Astrocyte of the cerebellum (primary cell): Measurements from ENCODE around the gene TEX12.

Experiments used
- DNase-seq: peaks from one replicate; pipeline ENCODE4 v3.0.0-alpha.2; 2011; ENCODE audit warnings: low read depth
- H3K4me3 ChIP-seq: 2 replicates; pipeline ENCODE4 v1.5.1; 2011; ENCODE audit warnings: mild to moderate bottlenecking, low read depth, low read length, moderate library complexity
- in situ Hi-C: cut with HindIII; loops from 2 replicates; pipeline ENCODE4 v1.10.0; 2017; ENCODE audit warnings: low sequenced_read_pairs
- TF ChIP-seq, protein P1 (sequence below): IDR thresholded peaks from 2 replicates; pipeline ENCODE4 v1.5.1; 2012; ENCODE audit warnings: low read length, low read depth, moderate library complexity, mild to moderate bottlenecking; ENCODE audit errors: missing control alignments

TEX12 gene

DNA sequence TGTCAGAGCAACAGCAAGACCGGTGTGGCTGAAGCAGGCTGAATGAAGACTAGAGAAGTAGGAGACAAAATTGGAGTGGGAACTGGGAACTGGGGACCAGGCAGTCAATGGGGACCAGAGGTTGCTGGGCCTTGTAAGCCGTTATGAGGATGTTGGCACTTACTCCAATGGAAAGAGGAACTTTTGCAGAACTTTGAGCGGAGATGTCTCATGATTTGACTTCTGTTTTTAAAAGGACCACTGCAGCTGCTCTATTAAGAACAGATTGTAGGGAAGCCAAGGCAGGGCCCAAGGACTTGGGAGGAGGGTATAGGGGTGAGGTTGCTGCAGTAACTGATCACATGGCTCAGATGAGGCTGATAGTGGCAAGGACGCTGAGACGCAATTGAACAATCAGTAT is 37.5 kb upstream of the TEX12 start:
- in situ Hi-C loops, result no loop called here
- no peak for DNase-seq
- TF ChIP-seq, protein P1, sequence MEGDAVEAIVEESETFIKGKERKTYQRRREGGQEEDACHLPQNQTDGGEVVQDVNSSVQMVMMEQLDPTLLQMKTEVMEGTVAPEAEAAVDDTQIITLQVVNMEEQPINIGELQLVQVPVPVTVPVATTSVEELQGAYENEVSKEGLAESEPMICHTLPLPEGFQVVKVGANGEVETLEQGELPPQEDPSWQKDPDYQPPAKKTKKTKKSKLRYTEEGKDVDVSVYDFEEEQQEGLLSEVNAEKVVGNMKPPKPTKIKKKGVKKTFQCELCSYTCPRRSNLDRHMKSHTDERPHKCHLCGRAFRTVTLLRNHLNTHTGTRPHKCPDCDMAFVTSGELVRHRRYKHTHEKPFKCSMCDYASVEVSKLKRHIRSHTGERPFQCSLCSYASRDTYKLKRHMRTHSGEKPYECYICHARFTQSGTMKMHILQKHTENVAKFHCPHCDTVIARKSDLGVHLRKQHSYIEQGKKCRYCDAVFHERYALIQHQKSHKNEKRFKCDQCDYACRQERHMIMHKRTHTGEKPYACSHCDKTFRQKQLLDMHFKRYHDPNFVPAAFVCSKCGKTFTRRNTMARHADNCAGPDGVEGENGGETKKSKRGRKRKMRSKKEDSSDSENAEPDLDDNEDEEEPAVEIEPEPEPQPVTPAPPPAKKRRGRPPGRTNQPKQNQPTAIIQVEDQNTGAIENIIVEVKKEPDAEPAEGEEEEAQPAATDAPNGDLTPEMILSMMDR, result no peak
- H3K4me3 ChIP-seq, result no peak overlapping the region

DNA sequence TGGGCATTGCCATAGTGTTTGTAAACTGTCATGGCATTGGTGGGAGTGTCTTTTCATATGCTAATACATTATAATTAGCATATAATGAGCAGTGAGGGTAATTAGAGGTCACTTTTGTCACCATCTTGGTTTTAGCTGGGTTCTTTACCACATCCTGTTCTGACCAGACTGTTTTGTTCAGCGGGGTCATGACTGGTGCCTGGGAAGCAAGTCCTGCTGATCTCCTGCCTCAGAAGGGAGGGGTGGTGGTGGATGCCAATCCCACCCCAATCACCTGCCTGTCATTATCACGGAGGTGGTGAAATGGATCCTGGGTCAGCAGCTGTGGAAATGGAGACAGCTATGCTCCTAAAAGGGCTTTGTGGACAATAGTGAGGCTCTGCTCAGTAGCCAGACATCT is 34.4 kb upstream of the TEX12 start:
- no peak overlapping the region for H3K4me3 ChIP-seq
- no peak for DNase-seq
- TF ChIP-seq, protein P1, result no peak
- in situ Hi-C loops, result no loop called here

DNA sequence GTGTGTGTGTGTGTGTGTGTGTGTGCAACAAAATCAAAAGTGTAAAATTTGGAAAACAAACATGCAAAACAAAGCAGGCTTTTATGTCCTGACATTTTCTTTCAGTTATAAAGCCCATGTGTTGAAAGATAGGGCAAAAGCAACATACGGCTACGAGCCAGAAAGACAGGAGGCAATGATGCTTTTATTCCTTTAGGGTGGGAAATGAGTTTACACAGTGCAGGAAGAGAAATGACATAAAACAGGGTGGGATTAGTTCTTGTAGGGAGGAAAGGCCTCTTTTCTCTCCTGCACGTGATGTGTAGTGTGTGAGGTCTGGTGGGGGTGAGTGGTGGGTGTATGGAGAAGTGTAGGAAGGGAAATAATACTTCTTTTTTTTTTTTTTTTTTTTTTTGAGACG is 32.7 kb upstream of the TEX12 start:
- TF ChIP-seq, protein P1, result no peak
- no peak for DNase-seq
- in situ Hi-C loops, result no loop called here
- no peak overlapping the region for H3K4me3 ChIP-seq

DNA sequence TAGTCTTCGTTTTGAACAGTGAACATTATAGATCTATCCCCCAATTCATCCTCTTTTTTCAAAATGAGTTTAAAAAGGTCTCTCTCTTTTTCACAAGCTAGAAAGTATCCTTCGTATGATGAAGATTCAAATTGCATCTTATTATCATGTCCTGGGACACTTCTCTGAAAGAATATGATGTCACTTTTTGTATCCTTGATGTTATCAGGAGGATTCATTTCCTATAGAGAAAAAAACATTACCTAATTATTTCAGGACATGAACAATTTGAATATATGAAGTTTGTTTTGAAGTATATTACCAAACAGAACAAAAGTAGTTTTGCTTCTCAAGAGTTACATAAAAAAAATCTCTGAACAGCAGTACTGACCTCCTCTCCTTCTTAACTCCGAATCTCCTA is 23.6 kb upstream of the TEX12 start:
- TF ChIP-seq, protein P1, result no peak
- no peak overlapping the region for H3K4me3 ChIP-seq
- in situ Hi-C loops, result no loop called here
- DNase-seq, result no peak

DNA sequence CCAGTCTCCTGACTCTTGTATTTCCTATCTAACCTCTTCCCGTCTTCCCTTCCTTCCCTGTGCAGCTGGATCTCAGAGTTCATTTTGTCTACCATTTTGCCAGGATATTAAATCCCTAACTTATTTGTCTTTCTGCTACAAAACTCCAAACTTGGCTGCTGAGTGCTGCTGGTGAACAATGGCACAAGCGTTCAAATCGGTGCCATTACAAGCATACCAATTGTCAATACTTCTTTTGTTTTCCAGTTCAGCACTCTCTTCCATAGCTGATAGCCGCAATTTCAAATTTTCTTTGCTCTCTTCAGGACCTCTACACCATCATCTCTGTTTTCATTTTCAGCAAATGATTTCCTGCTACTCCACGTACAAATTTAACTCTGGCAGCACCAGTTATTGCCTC is 16.7 kb upstream of the TEX12 start:
- H3K4me3 ChIP-seq, result no peak overlapping the region
- DNase-seq, result no peak
- TF ChIP-seq, protein P1, result no peak
- in situ Hi-C loops, result no loop called here

DNA sequence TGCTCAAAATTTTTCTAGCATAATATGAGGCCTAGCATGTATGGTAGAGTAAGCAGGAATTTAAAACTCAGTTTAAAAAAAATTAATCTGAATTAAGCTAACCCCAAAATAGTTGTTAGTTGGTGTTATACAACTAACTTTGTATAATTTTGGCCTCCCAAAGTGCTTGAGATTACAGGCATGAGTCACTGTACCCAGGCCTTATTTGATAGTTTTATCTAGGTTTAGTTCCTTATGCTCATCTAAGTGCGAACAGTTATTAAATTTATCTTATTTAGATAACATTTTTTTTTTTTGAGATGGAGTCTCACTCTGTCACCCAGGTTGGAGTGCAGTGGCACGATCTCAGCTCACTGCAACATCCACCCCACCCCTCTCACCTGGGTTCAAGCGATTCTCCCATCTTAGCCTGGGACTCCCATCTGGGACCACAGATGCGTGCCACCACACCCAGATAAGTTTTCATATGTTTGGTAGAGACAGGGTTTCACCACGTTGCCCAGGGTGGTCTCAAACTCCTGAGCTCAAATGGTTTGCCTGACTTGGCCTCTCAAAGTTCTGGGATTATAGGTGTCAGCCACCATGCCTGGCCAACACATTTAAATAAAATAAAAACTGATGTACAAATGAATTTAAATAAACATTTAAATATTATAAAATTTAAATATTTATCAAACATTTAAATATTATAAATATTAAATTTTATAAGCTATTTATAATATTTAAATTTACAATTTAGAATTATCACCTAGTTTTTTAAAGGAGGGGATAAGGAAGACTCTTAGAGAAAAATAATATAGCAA is 10.8 kb upstream of the TEX12 start:
- in situ Hi-C loops, result no loop called here
- DNase-seq, result no peak
- H3K4me3 ChIP-seq, result no peak overlapping the region
- TF ChIP-seq, protein P1, result no peak
